Thoracic aorta (tissue), 2 donors: Measurements from ENCODE around the gene C6orf89. TPM values are rescaled to one million over a fixed set of nuclear protein-coding genes. Genes with fewer than 3 reads are reported as not detected.
A peak's percentile ranks its signal among the peaks of the same experiment; 100 is the strongest.

Source experiments
- ATAC-seq: fragments of 150-250 bp; one replicate; pipeline ENCODE4 v1.8.0; 2017; ENCODE audit warnings: low read depth; ENCODE audit not compliant: insufficient number of reproducible peaks, low FRiP score
- DNase-seq: peaks from one replicate; pipeline ENCODE4 v3.0.0-alpha.2; 2020; ENCODE audit warnings: low spot score
- H3K27ac ChIP-seq, 2 donors: fragments of 200-600 bp; sonication (generic); 1 replicate in 1 of 2; 2 replicates in 1 of 2; pipeline ENCODE4 v1.5.1; 2016; ENCODE audit warnings: mild to moderate bottlenecking in 2 of 2, moderate library complexity in 2 of 2
- H3K27me3 ChIP-seq: fragments of 200-600 bp; sonication (generic); replicated peaks from 2 replicates; pipeline ENCODE4 v1.6.0; 2016; ENCODE audit warnings: mild to moderate bottlenecking; ENCODE audit not compliant: insufficient read depth
- H3K36me3 ChIP-seq: fragments of 200-600 bp; sonication (generic); one replicate; pipeline ENCODE4 v1.5.1; 2016
- H3K4me1 ChIP-seq, 2 donors: fragments of 200-600 bp; sonication (generic); 1 replicate in 1 of 2; 2 replicates in 1 of 2; pipeline versions ENCODE4 v1.5.1 to v1.6.0; 2016; ENCODE audit warnings: low read depth in 2 of 2, mild to moderate bottlenecking in 1 of 2; ENCODE audit not compliant: control insufficient read depth in 1 of 2
- H3K4me3 ChIP-seq: fragments of 200-600 bp; sonication (generic); 2 replicates; pipeline ENCODE4 v1.5.1; 2016; ENCODE audit warnings: mild to moderate bottlenecking
- H3K9me3 ChIP-seq: fragments of 200-600 bp; sonication (generic); 2 replicates; pipeline ENCODE4 v1.5.1; 2016
- total RNA-seq, 2 donors: library from RNA; depleted of rRNA; stranded (reverse); fragments of >200 nt; gene quantifications; one replicate each; pipeline versions ENCODE4 v1.1.0 to v1.2.3, GENCODE V29; 2016
- TF ChIP-seq, protein P1 (sequence below): fragments of 200-600 bp; sonication (generic); IDR thresholded peaks from one replicate; pipeline ENCODE4 v1.5.1; 2019; ENCODE audit warnings: antibody characterized with exemption

Gene C6orf89
- total RNA-seq, 2 donors from 2014 or later: 53.6 to 60.9 TPM

DNA sequence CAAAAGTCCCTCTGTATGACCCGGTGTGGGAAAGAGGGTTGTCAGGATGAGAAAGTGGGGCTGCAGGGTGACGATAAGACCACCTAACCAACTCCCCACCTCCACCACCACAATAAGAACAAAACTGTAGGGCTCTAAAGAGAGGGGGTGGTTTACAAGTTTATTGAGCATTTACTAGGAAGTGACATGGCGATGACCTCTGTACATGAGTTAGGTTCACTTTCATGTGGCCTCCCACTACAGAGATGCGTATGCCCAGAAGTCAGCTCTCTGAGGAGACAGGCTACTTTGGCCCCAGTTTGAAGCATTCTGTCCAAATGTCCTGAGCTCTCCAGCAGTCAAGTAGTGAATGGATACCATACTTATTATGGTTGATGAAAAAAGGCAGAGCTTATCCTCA lies 40.1 kb downstream of the C6orf89 start:
- Histone ChIP-seq H3K36me3 (peaks cover 17% of the 10 kb centered on the region), H3K4me1 (peaks cover 3 to 31% of the 10 kb centered on the region in 2 donors), H3K9me3 (no peaks in the 10 kb centered on the region), H3K4me3 (no peak overlapping the region), H3K27ac (no peak overlapping the region), H3K27me3 (no peaks in the 10 kb centered on the region)
- DNase-seq (no peak), ATAC-seq (no peak)
- TF ChIP-seq, protein P1, sequence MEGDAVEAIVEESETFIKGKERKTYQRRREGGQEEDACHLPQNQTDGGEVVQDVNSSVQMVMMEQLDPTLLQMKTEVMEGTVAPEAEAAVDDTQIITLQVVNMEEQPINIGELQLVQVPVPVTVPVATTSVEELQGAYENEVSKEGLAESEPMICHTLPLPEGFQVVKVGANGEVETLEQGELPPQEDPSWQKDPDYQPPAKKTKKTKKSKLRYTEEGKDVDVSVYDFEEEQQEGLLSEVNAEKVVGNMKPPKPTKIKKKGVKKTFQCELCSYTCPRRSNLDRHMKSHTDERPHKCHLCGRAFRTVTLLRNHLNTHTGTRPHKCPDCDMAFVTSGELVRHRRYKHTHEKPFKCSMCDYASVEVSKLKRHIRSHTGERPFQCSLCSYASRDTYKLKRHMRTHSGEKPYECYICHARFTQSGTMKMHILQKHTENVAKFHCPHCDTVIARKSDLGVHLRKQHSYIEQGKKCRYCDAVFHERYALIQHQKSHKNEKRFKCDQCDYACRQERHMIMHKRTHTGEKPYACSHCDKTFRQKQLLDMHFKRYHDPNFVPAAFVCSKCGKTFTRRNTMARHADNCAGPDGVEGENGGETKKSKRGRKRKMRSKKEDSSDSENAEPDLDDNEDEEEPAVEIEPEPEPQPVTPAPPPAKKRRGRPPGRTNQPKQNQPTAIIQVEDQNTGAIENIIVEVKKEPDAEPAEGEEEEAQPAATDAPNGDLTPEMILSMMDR: no peak

DNA sequence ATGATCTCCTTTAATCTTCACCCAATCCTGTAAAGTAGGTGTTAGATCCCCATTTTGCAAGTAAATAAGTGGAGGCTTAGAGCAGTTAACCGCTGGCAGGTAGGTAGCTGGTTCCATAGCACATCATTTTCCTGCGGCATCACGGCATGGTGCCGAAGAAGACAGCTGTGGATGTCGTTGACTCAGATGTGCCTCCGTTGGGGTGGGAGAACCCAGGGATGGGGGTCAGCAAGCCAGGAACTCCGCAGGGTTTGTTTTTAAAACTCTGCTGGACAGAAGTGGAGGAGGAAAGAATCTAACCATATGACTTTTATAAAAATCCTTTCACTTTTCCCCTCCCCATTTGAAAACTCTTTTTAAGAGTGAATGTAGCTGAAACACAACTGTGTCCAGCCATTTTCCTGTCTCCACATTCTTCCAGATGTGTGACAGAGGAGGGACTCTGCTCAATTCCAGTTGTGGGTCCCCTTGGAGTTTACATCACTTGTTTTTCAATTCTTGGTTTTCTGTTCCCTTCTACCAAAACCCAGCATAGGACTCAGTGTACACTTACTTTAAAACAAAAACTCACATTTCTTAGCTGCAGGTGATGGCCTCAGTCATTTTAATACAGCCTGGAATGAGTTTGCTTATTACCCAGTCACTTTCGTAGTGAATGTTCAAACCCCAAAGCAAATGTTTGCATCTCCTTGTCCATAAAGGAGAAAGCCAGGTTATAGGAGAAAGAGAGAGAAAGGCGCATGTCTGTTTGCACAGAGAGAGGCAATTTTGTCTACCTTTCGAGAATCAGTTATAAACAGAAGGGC lies 41.2 kb downstream of the C6orf89 start:
- TF ChIP-seq, protein P1: no peak
- DNase-seq: no peak

GRCh38 chr6:36927691-36928546 lies 42.2 kb downstream of the C6orf89 start:
- H3K27me3 ChIP-seq: no peaks in the 10 kb centered on the region
- no peaks in the 10 kb centered on the region for H3K9me3 ChIP-seq
- H3K36me3 ChIP-seq: peaks cover 17% of the 10 kb centered on the region
- TF ChIP-seq, protein P1: no peak
- H3K4me1 ChIP-seq: peaks cover 3 to 21% of the 10 kb centered on the region in 2 donors
- H3K4me3 ChIP-seq: no peak overlapping the region
- ATAC-seq: peak; percentile 9
- no peak for DNase-seq
- H3K27ac ChIP-seq: no peak overlapping the region

More for the DNA sequence above, 41.2 kb downstream of the C6orf89 start:
- no peak for ATAC-seq
- Histone ChIP-seq H3K27me3 (no peaks in the 10 kb centered on the region), H3K9me3 (no peaks in the 10 kb centered on the region), H3K27ac (peak overlapping the region in 1 of 2 donors; percentile 41), H3K4me3 (no peak overlapping the region), H3K36me3 (peaks cover 17% of the 10 kb centered on the region), H3K4me1 (peaks cover 3 to 29% of the 10 kb centered on the region in 2 donors)

GRCh38 chr6:36928547-36928918 lies 42.8 kb downstream of the C6orf89 start:
- ATAC-seq: no peak
- H3K9me3 ChIP-seq: no peaks in the 10 kb centered on the region
- TF ChIP-seq, protein P1: no peak
- no peaks in the 10 kb centered on the region for H3K27me3 ChIP-seq
- peaks cover 17% of the 10 kb centered on the region for H3K36me3 ChIP-seq
- no peak overlapping the region for H3K4me3 ChIP-seq
- no peak for DNase-seq
- peaks cover 3 to 21% of the 10 kb centered on the region in 2 donors for H3K4me1 ChIP-seq
- no peak overlapping the region for H3K27ac ChIP-seq

DNA sequence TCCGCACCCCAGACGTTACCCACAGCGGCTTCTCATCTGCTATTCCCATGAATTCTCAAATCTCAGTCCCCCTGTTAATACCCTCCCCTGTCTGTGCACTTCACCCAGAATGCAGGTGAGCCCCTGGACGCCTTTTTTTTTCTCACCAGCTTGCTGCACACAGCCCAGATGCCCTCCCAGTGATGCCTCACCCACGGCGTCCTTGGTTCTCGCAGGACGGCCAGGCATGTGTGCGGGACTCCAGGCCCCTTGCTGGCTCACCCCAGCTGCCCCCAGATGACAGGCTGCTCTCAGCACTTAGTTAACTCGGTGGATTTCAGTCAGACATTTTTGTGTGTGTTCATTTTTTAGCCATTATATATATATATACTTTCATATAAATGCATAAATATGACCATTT lies 43.4 kb downstream of the C6orf89 start:
- Histone ChIP-seq H3K4me3 (no peak overlapping the region), H3K36me3 (peaks cover 16% of the 10 kb centered on the region), H3K27me3 (no peaks in the 10 kb centered on the region), H3K27ac (no peak overlapping the region), H3K9me3 (no peaks in the 10 kb centered on the region), H3K4me1 (peaks cover 3 to 21% of the 10 kb centered on the region in 2 donors)
- TF ChIP-seq, protein P1: no peak
- ATAC-seq (no peak), DNase-seq (no peak)
